GM18498 (cell line): ENCODE data around the gene RIMOC1.
"Not testable (repeated sequence)": the region's sequence is repeated elsewhere in the genome, so short reads cannot be mapped to it uniquely, and the experiment has no call there.

ENCODE experiments used
- ATAC-seq: cut with Tn5 transposase; IDR thresholded peaks from one replicate; pipeline ENCODE4 v1.9.1; 2021; ENCODE audit warnings: mild to moderate bottlenecking, moderate library complexity; ENCODE audit not compliant: unreplicated experiment

Gene RIMOC1

GRCh38 chr5:41885286-41885685 is 18.9 kb upstream of the RIMOC1 start:
- peak; percentile 68 for ATAC-seq

- ATAC-seq, result peak; percentile 50
Observed at GRCh38 chr5:41891066-41891707, 13.0 kb upstream of the RIMOC1 start.

- ATAC-seq, result no peak
Observed at GRCh38 chr5:41892031-41892430, 12.1 kb upstream of the RIMOC1 start.

- peak; percentile 75 for ATAC-seq
Observed at GRCh38 chr5:41893074-41893851, 10.9 kb upstream of the RIMOC1 start.

GRCh38 chr5:41896230-41896629 is 7.9 kb upstream of the RIMOC1 start:
- no peak for ATAC-seq

GRCh38 chr5:41903382-41903891 is 707 bp upstream of the RIMOC1 start:
- ATAC-seq, result no peak

- no peak for ATAC-seq
Observed at GRCh38 chr5:41906151-41906550, 2.0 kb downstream of the RIMOC1 start.

- no peak for ATAC-seq
Observed at GRCh38 chr5:41908374-41909079, 4.4 kb downstream of the RIMOC1 start.

GRCh38 chr5:41918105-41918504 is 14.0 kb downstream of the RIMOC1 start:
- peak; percentile 63 for ATAC-seq

- no peak for ATAC-seq
Observed at GRCh38 chr5:41921166-41921565, 17.0 kb downstream of the RIMOC1 start.

GRCh38 chr5:41921874-41922273 is 17.7 kb downstream of the RIMOC1 start:
- ATAC-seq, result no peak

GRCh38 chr5:41924526-41924871 is 20.4 kb downstream of the RIMOC1 start:
- no peak for ATAC-seq

GRCh38 chr5:41924872-41925554 is 20.9 kb downstream of the RIMOC1 start, which contains the start of gene FBXO4:
TSS of gene FBXO4 (plus strand) at chr5:41925281. CDS start at chr5:41925310, 29 bp downstream.
- ATAC-seq, result peak; percentile 96

- peak; percentile 33 for ATAC-seq
Observed at GRCh38 chr5:41925555-41925951, 21.4 kb downstream of the RIMOC1 start.

- ATAC-seq, result no peak
Observed at GRCh38 chr5:41927604-41928003, 23.5 kb downstream of the RIMOC1 start.

- no peak for ATAC-seq
Observed at GRCh38 chr5:41929035-41929434, 24.9 kb downstream of the RIMOC1 start.

- ATAC-seq, result no peak
Observed at GRCh38 chr5:41932770-41933169, 28.6 kb downstream of the RIMOC1 start.

- no peak for ATAC-seq
Observed at GRCh38 chr5:41935544-41935943, 31.4 kb downstream of the RIMOC1 start.

GRCh38 chr5:41940641-41941040 is 36.5 kb downstream of the RIMOC1 start:
- ATAC-seq, result no peak

- not testable (repeated sequence) for ATAC-seq
Observed at GRCh38 chr5:41945332-41945955, 41.3 kb downstream of the RIMOC1 start.

- no peak for ATAC-seq
Observed at GRCh38 chr5:41951224-41951623, 47.1 kb downstream of the RIMOC1 start.
